T1000 (cell line): ENCODE data around the gene AP1S2.

Source experiments
- DNase-seq: peaks from one replicate; lab custom pipeline; 2025; ENCODE audit warnings: mixed read lengths; lab: John Stamatoyannopoulos, UW

Gene AP1S2

DNA sequence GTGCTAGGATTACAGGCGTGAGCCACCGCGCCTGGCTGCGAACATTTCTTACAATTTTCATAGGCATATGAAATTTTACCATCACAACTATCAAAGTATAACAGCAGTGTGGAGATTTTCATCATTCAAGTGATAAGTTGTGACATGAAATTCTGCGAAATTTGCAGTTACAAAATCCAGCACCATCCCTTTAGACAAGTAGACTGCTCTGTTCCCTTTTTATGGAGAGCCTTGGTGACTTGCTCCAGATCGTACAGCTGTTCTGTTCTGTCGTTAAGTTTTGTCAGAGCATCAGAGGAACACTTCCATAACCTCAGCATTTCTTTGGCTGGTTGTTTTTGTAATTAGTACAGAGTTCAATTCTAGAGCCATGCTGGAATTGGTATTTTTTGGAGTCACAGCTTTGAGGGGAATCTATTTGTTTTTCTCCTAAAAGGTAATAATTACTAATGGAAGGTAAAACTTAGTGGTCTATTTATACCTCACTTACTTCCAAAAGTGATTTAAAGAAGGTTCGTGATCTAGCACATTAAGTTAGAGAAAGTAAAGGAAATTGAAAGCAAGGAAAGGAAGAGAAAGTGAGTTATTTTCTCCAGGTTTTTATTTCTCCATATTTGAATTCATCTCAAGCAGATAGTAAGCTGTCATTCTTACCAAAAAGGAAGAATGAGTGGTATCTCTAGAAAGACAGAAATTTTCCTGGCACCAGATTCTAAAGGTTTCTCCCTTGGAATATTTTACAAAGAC, 42.2 kb downstream of the AP1S2 start:
- no peak for DNase-seq

- no peak for DNase-seq
Measured at GRCh38 chrX:15808254-15808653, 46.4 kb downstream of the AP1S2 start.

GRCh38 chrX:15804563-15804962, 50.0 kb downstream of the AP1S2 start:
- no peak for DNase-seq

DNA sequence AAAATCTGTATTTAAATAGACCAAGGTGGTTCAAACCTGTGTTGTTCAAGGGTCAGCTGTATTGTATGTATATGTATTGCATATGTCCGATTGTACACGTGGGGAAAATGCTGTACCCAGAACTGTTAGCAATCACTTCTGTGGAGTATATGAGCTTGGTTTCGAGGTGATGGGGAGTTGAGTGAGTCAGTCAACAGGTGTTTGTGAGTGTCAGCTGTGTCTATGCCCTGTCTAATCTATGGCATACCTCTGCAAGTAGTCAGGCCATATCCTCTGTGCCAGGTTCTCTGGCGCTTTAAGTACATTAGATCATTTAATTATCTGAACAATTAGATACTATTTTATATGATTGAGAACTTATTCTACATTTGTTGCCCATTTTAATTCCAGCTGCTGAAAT, 56.9 kb downstream of the AP1S2 start:
- DNase-seq: no peak

DNA sequence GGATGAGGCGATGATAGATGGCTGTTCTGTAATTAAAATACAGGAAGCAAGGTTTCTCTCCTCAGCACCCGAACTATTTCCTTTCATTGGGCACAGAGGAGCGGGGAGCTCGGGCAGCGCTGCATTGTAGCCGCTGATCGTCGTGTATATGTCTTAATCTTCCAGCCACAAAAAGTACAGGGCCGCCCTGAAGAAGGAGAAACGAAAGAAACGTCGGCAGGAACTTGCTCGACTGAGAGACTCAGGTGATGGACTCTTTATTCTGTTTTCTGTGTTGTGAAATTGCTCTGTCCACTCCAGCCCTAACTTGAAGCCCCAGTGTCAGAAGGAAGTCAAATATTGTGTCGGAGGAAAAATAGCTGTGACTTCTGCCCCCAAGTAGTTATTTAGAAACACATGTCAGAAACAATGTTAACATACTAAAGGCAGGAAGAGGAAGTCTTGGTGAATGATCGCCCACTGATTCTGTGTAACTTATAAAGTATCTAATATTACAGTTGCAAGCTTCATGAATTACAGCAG, 63.8 kb downstream of the AP1S2 start:
- DNase-seq: peak; percentile 0

- peak; percentile 58 for DNase-seq
Measured at GRCh38 chrX:15789979-15790768, 64.4 kb downstream of the AP1S2 start, which contains the start of gene ZRSR2. ZRSR2 (plus strand) TSS chrX:15790484; CDS start chrX:15790496, 12 bp downstream.

DNA sequence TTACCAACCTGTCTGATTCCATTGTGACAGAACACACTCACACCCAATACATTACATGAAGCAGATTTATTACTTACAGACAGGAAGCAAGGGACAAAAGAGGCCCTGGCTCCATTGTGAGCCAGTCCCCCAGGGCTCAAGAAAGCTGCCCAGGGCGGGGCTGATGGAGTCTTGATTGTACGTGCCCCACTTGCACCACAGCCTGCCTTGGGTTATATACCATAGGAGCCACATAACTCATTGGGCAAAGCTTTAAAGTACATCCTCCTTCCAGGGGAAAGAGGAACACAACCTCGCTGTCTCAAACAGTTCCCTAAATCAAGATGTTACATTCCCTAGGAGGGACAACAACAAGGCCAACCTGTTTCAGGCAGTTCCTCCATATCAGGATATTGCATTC, 67.7 kb downstream of the AP1S2 start:
- no peak for DNase-seq

GRCh38 chrX:15785176-15785750, 69.3 kb downstream of the AP1S2 start:
- no peak for DNase-seq

DNA sequence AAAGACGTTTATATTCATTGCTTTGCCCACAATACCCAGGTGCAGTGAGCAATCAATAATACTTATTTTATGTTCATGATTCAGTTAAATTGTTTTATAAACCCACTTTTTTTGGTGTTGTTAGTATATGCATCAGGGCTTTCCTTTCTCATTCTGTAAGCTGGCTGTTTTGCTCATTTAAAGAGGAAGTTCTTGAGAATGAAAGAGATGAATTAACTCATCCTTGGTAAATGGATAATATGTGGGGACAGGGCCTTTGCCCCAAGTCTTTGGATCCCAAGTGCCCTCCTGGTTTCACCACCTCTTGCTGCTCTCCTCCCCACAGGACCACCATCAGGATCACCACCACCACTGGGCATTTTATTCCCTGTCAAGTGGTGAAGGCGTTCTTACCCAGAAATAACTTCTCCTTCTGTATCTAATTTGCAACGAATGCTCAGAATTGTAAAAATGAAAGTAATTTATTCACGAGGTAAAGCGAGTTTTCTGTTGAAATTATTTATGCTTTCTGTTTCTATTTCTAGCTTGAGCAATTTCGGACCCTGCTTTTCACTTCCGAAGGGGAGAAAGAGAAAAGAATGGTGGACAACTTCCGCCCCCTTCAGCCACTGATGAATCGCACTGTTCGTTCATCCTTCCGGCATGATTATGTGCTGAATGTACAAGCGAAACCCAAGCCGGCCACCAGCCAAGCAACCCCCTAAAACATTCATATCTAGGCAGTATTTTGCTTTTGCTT, 72.5 kb downstream of the AP1S2 start:
- DNase-seq: no peak
